Measurements from ENCODE around the gene KAT5.
"Not testable (repeated sequence)": the region's sequence is repeated elsewhere in the genome, so short reads cannot be mapped to it uniquely, and the experiment has no call there.

The KAT5 gene

DNA sequence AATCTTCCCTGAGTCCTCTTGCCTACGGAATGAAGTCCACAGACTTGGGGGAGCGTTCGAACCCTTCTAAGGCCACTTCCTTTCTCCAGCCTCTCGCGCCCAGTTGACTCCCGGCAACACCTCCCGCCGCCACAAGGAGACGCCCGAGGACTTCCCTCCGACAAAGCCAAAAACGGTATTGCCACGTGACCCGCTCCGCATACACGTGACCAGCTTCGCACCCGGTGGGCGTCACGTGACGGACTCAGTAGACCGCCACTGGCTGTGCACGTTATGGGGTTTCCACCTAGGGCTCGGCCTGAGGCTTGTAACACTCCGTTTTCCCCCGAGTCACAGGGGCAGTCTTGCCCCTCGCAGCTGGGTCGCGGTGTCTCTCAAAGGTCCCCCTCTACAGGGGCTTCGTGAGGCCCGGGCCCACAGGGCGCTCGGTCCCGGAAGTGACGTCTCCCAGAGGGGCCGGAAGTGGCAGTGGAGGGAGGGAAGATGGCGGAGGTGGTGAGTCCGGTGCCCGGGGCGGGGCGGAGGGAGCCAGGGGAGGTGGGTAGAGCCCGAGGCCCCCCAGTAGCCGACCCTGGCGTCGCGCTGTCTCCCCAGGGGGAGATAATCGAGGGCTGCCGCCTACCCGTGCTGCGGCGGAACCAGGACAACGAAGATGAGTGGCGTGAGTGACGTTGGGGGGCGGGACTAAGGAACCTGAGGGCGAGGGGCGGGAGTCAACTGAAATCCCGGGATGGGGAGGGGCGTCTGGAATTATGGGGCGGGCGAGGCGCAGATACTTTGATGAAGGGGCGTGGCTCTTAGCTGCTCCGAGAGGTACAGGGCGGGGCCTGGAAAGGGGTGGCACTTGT, at the start of gene KAT5:
Gene KAT5, plus strand, starts transcription at position 468 of the 848 bp plus-strand sequence. Its CDS starts 16 bp downstream, at position 484.
- DNase-seq (ENCODE audit: low spot score in 2 of 2) (peak; percentile 97 to 100), ATAC-seq (peak; percentile 93)
- no peaks in the 10 kb centered on the region for H3K9me3 Mint-ChIP-seq
- peak within 1 kb of the TSS; percentile 99 for H3K27ac Mint-ChIP-seq
- peaks cover 56% of the 10 kb centered on the region for H3K36me3 Mint-ChIP-seq
- H3K4me1 Mint-ChIP-seq = peaks cover 41% of the 10 kb centered on the region
- H3K4me3 Mint-ChIP-seq = peak within 1 kb of the TSS; percentile 89

DNA sequence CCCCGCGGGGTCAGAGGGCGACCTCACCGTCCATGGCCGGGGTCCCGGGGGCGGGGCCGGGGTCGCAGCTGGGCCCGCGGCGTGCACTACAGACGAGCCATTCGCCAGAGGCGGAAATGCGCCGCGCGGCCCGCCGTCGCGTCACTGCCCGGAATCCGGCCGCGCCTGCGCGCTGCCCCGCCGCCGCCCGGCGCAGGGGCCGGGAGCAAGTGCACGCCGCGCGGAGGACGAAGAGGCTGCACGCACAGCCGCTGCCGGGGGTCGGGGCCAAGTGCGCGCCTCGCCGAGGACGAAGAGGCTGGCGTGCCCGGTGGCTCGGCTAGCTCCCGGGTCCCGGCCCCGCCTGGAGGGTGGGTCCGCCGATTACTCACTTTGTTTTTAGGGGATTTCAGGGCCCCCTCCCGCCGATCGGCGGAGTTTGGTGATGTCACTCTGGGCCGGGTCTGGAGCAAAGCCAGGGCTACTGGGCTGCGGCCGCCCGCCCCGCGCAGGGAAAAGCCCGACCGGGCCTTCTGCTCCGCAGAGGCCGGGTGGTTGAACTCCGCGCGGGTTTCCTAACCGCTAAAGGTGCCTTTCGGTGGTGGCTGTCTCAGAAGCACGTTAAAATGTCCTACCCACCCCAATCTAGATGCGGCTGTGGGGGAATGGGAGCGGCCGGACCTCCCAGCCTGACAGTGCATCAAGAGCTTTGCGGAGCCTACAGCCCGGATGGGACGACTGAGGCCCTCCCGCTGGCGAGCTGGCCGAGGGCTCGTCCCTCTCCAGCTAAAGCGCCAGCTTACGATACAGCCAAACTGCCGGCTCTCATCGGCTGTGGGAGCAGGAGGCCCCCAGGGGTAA, 49.0 kb upstream of the KAT5 start, which contains the start of gene RELA:
Gene RELA, minus strand, starts transcription at position 118 of the 840 bp plus-strand sequence. Its CDS starts 84 bp downstream, at position 34.
- H3K27ac Mint-ChIP-seq = peak within 1 kb of the TSS; percentile 88
- peak within 1 kb of the TSS; percentile 83 for H3K4me3 Mint-ChIP-seq
- H3K9me3 Mint-ChIP-seq = no peaks in the 10 kb centered on the region
- H3K36me3 Mint-ChIP-seq = peaks cover 53% of the 10 kb centered on the region
- H3K4me1 Mint-ChIP-seq = peaks cover 29% of the 10 kb centered on the region
- DNase-seq (ENCODE audit: low spot score in 2 of 2) = peak; percentile 87 to 94
- peak; percentile 95 for ATAC-seq

DNA sequence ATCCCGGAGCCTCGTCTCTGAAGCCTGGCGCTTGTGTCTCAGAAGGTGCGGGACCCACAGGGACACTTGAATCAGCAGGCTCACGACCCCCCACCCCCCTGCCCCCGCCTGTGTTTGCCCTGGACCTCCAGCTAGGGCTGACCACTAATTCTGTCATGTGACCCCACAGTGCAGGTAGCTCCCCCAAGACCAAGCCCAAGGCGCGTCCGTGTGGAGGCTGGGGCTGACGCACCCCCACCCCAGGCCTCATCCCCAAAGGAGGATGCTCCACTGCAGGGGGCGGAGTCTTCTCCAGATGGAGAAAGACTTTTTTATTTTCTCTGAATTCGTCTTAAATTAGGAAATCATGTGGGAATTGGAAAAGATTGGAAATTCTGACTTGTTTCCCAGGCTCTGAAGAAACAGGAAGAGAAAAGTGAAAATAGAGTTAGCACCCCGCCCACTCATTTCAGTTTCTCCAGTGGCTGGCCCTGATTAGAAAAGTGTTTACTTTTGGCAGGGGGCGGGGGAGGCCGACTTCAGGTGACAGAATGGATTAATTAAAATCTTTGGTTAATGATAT, 48.3 kb upstream of the KAT5 start:
- peak overlapping the region; percentile 83 for H3K4me3 Mint-ChIP-seq
- peak overlapping the region; percentile 88 for H3K27ac Mint-ChIP-seq
- DNase-seq (ENCODE audit: low spot score in 2 of 2) = peak in 1 of 2 donors; percentile 76

DNA sequence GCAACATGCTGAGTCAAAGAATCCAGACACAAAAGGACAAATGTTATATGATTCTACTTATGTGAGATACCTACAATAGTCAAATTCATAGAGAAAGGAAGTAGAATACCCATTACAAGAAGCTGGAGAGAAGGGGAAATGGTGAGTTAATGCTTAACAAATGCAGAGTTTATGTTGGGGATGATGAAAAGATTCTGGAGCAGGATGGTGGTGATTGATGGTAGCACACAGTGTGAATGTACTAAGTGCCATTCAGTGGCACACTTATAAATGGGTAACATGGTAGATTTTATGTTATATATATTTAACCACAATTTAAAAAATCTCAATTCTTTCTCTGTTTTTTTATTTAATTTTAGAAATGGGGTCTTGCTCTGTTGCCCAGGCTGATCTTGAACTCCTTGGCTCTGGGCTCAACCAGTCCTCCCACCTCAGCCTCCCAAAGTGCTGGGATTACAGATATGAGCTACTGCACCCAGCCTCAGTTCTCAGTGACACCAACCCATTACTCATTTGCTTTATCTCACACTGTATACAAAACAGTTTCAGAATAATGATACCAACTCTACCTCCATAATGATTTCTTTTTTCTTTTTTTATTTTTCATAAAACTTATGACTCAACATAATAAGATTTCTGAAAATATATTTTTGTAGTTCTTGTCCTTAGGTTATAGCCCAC, 39.7 kb upstream of the KAT5 start:
- no peaks in the 10 kb centered on the region for H3K9me3 Mint-ChIP-seq
- DNase-seq (ENCODE audit: low spot score in 2 of 2) = no peak
- no peaks in the 10 kb centered on the region for H3K36me3 Mint-ChIP-seq
- no peak overlapping the region for H3K4me3 Mint-ChIP-seq
- H3K4me1 Mint-ChIP-seq = no peaks in the 10 kb centered on the region
- no peak overlapping the region for H3K27ac Mint-ChIP-seq
- ATAC-seq = peak; percentile 73

More for the DNA sequence above, 48.3 kb upstream of the KAT5 start:
- H3K4me1 Mint-ChIP-seq = peaks cover 26% of the 10 kb centered on the region
- H3K9me3 Mint-ChIP-seq = no peaks in the 10 kb centered on the region
- peak; percentile 17 for ATAC-seq
- peaks cover 46% of the 10 kb centered on the region for H3K36me3 Mint-ChIP-seq

DNA sequence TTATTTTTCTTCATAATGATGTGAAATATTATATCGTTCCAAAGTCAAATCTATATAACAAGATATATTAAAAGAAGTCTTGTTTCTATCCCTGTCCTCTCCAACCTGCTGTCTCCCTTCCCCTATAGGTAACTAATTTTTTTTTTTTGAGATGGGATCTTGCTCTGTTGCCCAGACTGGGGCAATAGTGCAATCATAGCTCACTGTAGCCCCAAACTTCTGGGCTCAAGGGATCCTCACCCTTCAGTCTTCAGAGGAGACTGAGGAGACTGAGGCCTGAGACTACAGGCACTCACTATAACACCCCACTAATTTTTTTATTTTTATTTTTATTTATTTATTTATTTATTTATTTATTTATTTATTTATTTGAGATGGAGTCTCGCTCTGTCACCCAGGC, 39.1 kb upstream of the KAT5 start:
- H3K27ac Mint-ChIP-seq = no peak overlapping the region
- ATAC-seq (no peak), DNase-seq (ENCODE audit: low spot score in 2 of 2) (no peak)
- no peaks in the 10 kb centered on the region for H3K4me1 Mint-ChIP-seq
- H3K36me3 Mint-ChIP-seq = no peaks in the 10 kb centered on the region
- H3K9me3 Mint-ChIP-seq = no peaks in the 10 kb centered on the region
- H3K4me3 Mint-ChIP-seq = no peak overlapping the region

DNA sequence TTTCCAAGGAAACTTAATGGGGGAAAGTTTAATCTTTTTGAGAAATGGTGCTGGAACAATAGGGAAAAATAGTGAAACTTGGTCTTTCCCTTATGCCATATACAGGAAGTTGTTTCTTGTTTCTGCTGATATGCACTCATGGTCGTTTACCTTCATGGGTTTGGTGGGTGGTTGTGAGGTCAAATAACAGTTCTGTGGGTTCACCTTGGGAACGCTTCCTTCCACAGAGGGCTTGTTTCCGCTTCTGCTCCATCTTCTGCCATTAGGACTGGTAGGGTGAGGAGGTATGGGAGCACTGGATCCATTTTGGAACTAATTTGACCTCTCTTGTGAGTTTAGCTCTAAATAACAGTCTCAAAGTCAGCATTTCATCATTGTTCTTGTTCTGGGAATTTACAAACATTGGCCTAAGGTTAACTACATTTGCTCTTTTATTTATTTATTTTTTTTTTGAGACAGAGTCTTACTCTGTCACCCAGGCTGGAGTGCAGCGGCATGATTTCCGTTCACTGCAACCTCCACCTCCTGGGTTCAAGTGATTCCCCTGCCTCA, 31.8 kb upstream of the KAT5 start:
- Mint-ChIP-seq H3K9me3 (no peaks in the 10 kb centered on the region), H3K4me1 (no peaks in the 10 kb centered on the region), H3K36me3 (no peaks in the 10 kb centered on the region), H3K4me3 (no peak overlapping the region), H3K27ac (no peak overlapping the region)
- no peak for ATAC-seq
- DNase-seq (ENCODE audit: low spot score in 2 of 2) = no peak

DNA sequence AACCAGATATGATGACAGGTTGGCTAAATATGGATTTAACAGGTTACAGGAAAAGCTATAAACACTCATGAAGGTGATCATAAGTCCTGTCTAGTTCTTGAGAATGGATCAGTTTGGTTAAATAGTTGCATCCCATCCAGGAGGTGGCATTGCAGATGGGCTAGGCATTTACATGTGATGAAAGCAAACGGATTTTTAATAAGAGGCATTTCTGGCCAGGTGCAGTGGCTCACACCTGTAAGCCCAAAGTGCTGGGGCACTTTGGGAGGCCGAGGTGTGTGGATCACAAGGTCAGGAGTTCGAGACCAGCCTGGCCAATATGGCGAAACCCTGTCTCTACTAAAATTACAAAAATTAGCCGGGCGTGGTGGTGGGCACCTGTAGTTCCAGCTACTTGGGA, 28.6 kb upstream of the KAT5 start:
- not testable (repeated sequence) for H3K4me3 Mint-ChIP-seq; H3K36me3 Mint-ChIP-seq; H3K4me1 Mint-ChIP-seq; H3K27ac Mint-ChIP-seq; DNase-seq (ENCODE audit: low spot score in 2 of 2); H3K9me3 Mint-ChIP-seq; ATAC-seq

DNA sequence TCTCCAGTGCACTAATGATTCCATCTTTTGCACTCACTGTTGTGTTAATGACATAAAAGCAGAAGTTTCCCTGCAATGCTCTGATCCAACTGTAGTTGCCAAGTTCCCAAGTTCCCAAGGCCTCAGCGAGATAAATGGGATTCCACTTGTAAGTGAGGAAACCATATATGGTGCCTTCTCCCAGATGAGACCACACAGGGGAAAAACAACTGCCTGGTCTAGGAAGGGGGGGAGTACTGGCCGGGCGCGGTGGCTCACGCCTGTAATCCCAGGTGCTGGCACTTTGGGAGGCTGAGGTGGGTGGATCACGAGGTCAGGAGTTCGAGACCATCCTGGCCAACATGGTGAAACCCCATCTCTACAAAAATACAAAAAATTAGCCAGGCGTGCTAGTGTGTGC, 26.1 kb upstream of the KAT5 start:
- no peak overlapping the region for H3K27ac Mint-ChIP-seq
- no peaks in the 10 kb centered on the region for H3K4me1 Mint-ChIP-seq
- no peaks in the 10 kb centered on the region for H3K9me3 Mint-ChIP-seq
- H3K4me3 Mint-ChIP-seq = no peak overlapping the region
- DNase-seq (ENCODE audit: low spot score in 2 of 2) (no peak), ATAC-seq (no peak)
- H3K36me3 Mint-ChIP-seq = no peaks in the 10 kb centered on the region

DNA sequence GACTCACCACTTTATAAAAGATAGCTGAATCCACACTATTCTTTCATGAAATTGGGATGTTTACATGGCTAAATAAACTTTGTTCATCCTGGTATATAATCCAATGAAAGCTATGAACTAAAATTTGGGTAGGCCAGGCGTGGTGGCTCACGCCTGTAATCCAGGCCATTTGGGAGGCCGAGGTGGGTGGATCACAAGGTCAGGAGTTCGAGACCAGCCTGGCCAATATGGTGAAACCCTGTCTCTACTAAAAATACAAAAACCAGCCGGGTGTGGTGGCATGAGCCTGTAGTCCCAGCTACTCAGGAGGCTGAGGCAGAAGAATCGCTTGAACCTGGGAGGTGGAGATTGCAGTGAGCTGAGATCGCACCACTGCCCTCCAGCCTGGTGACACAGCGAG, 20.2 kb upstream of the KAT5 start:
- not testable (repeated sequence) for ATAC-seq; DNase-seq (ENCODE audit: low spot score in 2 of 2); H3K4me3 Mint-ChIP-seq; H3K4me1 Mint-ChIP-seq; H3K9me3 Mint-ChIP-seq; H3K36me3 Mint-ChIP-seq; H3K27ac Mint-ChIP-seq

DNA sequence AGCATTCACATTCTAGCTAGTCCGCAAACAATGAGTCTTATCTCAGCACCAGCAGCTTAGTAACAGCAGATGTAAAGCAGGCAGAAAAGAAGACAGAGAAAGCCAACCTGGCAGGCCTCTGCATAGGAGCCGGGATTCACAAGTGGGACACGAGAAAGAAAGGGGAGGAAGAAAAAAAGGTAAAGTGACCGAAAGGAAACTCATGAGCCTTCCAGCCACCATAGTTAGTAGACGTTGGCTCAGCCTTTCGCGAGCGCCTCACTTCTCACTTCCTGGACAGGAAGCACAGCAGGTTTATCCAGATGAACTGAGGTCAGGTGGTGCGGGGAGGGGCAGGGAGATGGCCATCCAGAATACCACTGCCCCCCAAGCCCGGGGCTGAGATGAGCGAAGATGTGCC, 19.7 kb upstream of the KAT5 start:
- H3K9me3 Mint-ChIP-seq = no peaks in the 10 kb centered on the region
- H3K36me3 Mint-ChIP-seq = no peaks in the 10 kb centered on the region
- DNase-seq (ENCODE audit: low spot score in 2 of 2) = no peak
- no peak for ATAC-seq
- H3K4me1 Mint-ChIP-seq = no peaks in the 10 kb centered on the region
- H3K27ac Mint-ChIP-seq = no peak overlapping the region
- H3K4me3 Mint-ChIP-seq = no peak overlapping the region

DNA sequence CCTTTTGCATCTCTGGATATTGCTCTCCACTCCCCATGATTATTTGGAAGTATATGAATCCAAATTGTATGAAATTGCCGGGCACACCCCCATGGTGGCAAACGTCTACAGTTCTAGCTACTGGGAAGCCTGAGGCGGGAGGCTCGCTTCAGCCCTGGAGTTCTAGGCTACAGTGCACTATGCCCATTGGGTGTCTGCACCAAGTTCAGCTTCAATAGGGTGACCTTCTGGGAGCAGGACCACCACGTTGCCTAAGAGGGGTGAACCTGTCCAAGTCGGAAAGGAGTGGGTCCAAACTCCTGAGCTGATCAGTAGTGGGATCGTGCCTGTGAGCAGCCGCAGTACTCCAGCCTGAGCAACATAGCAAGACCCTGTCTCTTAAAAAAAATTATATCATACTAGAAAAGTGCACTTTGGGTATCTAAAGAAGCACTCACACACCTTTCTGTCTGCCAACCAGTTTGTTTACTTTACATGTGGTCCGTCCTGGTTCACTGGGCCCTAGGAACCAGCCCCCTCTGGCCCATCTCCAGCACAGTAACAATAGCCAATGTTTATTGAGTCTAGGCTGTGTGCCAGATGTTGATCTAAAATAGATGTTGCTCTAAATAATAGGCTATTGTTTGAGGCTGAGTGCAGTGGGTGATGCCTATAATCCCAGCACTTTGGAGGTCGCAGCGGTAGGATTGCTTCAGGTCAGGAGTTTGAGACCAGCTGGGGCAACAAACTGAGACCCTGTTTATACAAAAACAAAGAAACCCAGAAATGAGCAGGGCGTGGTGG, 16.4 kb upstream of the KAT5 start:
- ATAC-seq (no peak), DNase-seq (ENCODE audit: low spot score in 2 of 2) (no peak)
- H3K27ac Mint-ChIP-seq = no peak overlapping the region
- no peak overlapping the region for H3K4me3 Mint-ChIP-seq
- H3K9me3 Mint-ChIP-seq = no peaks in the 10 kb centered on the region
- no peaks in the 10 kb centered on the region for H3K36me3 Mint-ChIP-seq
- H3K4me1 Mint-ChIP-seq = no peaks in the 10 kb centered on the region

DNA sequence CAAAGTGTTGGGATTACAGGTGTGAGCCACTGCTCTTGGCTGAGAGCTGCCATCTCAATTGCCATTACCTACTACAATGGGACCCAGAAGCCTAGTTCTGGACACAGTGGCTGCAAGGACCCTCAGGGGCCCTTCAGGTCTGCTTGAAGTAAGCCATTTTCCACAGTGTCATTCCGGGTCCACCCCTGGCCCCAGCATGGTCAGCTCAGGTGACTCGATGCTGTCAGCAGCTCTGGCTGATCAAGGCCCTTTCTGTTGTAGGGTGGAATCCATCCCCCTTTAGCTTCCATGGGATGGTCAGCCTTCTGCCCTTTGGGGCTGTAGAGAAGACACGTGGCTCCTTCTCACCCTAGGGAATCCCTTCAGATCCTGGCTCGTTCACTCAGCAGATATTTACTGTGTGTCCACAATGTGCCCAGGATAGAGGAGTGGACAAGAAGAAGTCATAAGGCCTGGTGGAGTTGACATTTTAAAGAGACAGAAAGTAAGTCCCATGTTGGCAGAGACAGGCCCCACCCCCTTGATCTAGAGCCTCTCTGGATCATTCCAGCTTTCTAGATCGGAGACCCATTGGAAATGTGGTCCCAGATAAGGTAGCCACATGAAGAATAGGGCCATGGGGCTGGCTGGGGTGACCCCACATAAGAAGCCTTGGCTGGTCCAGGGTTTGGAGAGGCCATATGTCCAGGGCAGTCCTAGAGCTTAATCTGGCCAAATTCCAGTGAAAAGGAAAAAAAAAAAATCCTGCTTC, 15.1 kb upstream of the KAT5 start:
- no peak overlapping the region for H3K27ac Mint-ChIP-seq
- no peak overlapping the region for H3K4me3 Mint-ChIP-seq
- no peaks in the 10 kb centered on the region for H3K9me3 Mint-ChIP-seq
- ATAC-seq = no peak
- H3K4me1 Mint-ChIP-seq = no peaks in the 10 kb centered on the region
- no peaks in the 10 kb centered on the region for H3K36me3 Mint-ChIP-seq
- DNase-seq (ENCODE audit: low spot score in 2 of 2) = no peak

DNA sequence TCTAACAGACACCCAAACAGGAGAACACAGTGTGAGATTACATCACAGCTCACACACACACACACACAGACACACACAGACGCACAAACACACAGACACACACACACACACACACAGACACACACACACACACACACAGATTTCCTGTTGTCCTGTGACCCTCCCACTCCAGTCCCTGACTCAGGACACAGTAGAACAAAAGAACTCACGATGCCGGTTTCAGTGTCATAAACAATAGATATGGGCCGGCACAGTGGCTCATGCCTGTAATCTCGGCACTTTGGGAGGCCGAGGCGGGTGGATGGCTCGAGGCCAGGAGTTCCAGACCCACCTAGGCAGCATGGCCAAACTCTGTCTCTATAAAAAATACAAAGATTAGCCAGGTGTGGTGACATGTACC, 13.8 kb upstream of the KAT5 start:
- H3K4me1 Mint-ChIP-seq = no peaks in the 10 kb centered on the region
- no peaks in the 10 kb centered on the region for H3K36me3 Mint-ChIP-seq
- H3K4me3 Mint-ChIP-seq = no peak overlapping the region
- DNase-seq (ENCODE audit: low spot score in 2 of 2) (no peak), ATAC-seq (no peak)
- H3K9me3 Mint-ChIP-seq = no peaks in the 10 kb centered on the region
- H3K27ac Mint-ChIP-seq = no peak overlapping the region

DNA sequence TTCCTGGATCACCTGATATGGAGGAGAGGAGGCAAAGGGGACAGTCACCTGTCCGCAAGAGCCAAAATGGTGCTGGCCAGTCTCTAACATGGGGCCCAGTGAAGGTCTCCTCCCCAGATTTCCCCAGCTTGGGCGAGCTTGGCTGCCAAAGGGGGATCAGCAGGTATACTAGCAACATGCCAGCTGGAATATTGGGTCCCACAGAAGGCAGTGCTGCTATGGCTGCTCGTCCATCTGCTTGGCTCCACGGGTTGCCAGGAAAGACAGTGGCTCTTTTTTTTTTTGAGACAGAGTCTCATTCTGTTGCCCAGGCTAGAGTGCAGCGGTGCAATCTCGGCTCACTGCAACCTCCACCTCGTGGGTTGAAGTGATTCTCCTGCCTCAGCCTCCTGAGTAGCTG, 12.7 kb upstream of the KAT5 start:
- no peak for ATAC-seq
- no peak overlapping the region for H3K4me3 Mint-ChIP-seq
- H3K36me3 Mint-ChIP-seq = no peaks in the 10 kb centered on the region
- no peak for DNase-seq (ENCODE audit: low spot score in 2 of 2)
- no peak overlapping the region for H3K27ac Mint-ChIP-seq
- H3K4me1 Mint-ChIP-seq = no peaks in the 10 kb centered on the region
- no peaks in the 10 kb centered on the region for H3K9me3 Mint-ChIP-seq

All from stimulated activated effector memory CD8-positive, alpha-beta T cell treated with anti-CD3 and anti-CD28 coated beads, Interleukin-12 subunit alpha, Interleukin-12 subunit beta, amount 100 ng/mL, for 72 hours (primary cell).